ENCODE measurements around the gene GHRHR.

GHRHR gene

DNA sequence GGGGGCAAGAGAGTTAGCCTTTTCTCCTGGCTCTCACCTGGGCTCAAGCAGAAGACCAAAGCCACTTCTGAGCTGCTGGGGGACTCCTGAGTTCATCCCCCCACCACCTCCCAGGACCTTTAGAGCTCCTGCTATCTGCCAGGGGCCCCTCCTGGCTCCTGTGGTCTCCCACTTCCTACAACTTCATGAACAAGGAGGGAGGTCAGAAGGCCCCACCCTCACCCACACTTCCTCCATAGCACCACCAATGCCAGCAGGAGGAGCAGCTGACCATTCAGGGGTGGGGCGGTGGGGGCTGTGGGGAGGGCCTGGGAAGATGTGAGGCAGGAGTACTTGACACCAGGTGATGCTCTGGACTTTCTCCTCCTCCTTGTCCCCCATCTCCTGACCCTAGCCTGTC, 55.8 kb downstream of the GHRHR start:
- DNase-seq (ENCODE audit: insufficient read length) (no peak), FAIRE-seq (no peak)

DNA sequence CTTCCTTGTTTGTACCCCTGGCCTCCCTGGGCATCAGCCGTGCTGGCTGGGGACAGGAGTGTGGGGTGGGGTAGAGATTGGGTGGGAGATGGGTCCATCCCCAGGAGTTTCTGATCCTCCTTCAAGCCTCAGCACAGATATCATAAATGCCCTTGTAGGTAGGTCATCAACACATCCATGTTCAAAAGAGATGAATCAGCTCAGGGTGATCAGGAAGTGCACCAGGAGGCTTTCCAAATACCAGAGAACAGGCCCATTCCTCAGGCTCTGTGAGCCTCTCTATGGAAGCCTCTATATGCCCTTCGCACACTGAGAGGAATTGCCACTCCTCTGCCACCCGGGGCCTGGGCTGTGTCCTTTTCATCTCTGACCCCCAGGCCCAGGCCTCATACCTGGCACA, 56.4 kb downstream of the GHRHR start:
- FAIRE-seq, result no peak
- DNase-seq (ENCODE audit: insufficient read length), result no peak

More for the DNA sequence above, 55.8 kb downstream of the GHRHR start:
- no peak for TF ChIP-seq TAF1 (IDR thresholded peaks at IDR 0.05; ENCODE audit: borderline replicate concordance, low read depth, low read length)
- no peak for TF ChIP-seq POLR2AphosphoS5 (IDR thresholded peaks at IDR 0.05; ENCODE audit: low read depth, low read length)
- no peak for TF ChIP-seq POLR2A (IDR thresholded peaks at IDR 0.05; ENCODE audit: low read depth, low read length)

DNA sequence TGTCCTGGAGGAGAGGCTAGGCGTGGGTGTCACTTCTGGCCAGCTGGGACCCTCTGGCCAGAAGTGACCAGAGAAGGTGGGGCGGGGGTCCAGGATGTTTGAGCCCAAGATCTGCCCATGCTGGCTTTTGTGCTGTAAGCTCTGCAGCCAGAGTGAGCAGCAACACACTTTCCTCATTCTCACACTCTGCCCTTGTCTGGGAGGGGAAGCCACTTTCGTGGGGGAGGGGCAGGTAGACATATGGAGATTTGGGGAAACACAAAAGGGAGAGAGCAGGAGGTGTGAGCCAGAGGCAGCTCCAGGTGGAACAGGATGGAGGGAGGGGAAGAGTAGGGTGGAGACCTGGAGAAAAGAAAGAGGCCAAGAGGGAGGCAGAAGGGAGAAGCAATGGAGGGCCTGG, 56.9 kb downstream of the GHRHR start:
- DNase-seq (ENCODE audit: insufficient read length) (no peak), FAIRE-seq (no peak)
- TF ChIP-seq POLR2A (IDR thresholded peaks at IDR 0.05; ENCODE audit: low read depth, low read length) (no peak), TAF1 (IDR thresholded peaks at IDR 0.05; ENCODE audit: borderline replicate concordance, low read depth, low read length) (no peak), POLR2AphosphoS5 (IDR thresholded peaks at IDR 0.05; ENCODE audit: low read depth, low read length) (no peak)

More for the DNA sequence above, 56.4 kb downstream of the GHRHR start:
- TF ChIP-seq POLR2AphosphoS5 (IDR thresholded peaks at IDR 0.05; ENCODE audit: low read depth, low read length) (no peak), POLR2A (IDR thresholded peaks at IDR 0.05; ENCODE audit: low read depth, low read length) (no peak), TAF1 (IDR thresholded peaks at IDR 0.05; ENCODE audit: borderline replicate concordance, low read depth, low read length) (no peak)

DNA sequence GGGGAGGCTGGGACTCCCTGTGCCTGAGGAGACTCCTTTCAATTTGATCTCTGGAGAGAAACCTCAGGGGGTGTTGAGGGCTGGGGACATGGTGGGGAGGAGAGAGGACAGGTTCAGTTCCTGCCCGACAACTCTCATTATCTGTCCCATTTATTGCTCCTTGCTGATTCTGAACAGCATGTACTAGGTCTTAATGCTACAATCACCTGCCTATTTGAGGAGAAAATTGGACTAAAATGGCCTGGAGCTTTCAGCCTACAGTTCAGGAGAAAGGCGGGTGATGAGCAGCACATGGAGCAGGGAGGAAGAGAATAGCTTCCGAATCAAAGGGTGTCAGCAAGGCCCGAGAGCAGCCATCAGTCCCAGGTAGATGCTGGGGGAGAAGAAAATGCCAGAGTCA, 58.4 kb downstream of the GHRHR start:
- FAIRE-seq, result no peak
- no peak for TF ChIP-seq POLR2AphosphoS5 (IDR thresholded peaks at IDR 0.05; ENCODE audit: low read depth, low read length)
- no peak for DNase-seq (ENCODE audit: insufficient read length)

DNA sequence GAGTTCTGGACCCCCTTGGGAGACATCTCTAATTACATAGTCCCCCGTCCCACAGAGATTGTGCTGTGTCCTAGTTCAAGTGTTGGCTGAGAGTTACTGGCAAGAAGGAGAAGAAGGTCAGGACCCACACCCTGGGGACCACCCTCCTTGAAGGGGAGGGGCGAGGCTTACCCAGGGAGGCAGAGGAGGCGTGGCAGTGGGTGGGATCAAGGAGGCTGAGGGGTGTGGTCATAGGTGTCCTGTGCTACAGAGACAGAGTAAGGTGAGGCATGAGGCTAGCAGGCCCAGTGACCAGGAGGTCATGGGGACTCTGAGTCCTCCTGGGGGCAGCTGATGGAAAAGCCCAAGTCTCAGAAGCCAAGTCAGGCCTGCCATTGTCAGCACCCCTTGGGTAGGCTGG, 59.0 kb downstream of the GHRHR start:
- no peak for FAIRE-seq
- no peak for DNase-seq (ENCODE audit: insufficient read length)
- TF ChIP-seq POLR2AphosphoS5 (IDR thresholded peaks at IDR 0.05; ENCODE audit: low read depth, low read length), result no peak
- no peak for TF ChIP-seq TAF1 (IDR thresholded peaks at IDR 0.05; ENCODE audit: borderline replicate concordance, low read depth, low read length)
- TF ChIP-seq POLR2A (IDR thresholded peaks at IDR 0.05; ENCODE audit: low read depth, low read length), result no peak

DNA sequence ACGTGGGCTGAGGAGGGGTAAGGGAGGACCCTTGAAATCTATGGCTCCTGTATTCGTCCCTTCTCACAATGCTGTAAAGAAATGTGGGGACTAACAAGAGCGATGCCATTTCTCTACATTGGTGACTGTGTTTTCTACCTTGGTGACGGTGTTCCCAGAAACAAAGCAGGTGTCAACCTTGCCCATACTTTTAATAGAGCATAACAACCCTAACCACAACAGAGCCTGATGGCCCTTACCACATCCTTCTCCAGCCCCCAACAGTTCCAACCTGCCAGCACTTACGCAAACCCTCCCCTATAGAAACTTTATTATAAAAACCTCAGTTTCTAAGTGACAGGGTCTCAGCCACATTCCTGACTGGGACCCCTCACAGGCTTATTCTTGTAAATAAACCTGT, 60.1 kb downstream of the GHRHR start:
- TF ChIP-seq TAF1 (IDR thresholded peaks at IDR 0.05; ENCODE audit: borderline replicate concordance, low read depth, low read length), result no peak
- no peak for TF ChIP-seq POLR2A (IDR thresholded peaks at IDR 0.05; ENCODE audit: low read depth, low read length)
- TF ChIP-seq POLR2AphosphoS5 (IDR thresholded peaks at IDR 0.05; ENCODE audit: low read depth, low read length), result no peak
- DNase-seq (ENCODE audit: insufficient read length), result no peak
- no peak for FAIRE-seq

DNA sequence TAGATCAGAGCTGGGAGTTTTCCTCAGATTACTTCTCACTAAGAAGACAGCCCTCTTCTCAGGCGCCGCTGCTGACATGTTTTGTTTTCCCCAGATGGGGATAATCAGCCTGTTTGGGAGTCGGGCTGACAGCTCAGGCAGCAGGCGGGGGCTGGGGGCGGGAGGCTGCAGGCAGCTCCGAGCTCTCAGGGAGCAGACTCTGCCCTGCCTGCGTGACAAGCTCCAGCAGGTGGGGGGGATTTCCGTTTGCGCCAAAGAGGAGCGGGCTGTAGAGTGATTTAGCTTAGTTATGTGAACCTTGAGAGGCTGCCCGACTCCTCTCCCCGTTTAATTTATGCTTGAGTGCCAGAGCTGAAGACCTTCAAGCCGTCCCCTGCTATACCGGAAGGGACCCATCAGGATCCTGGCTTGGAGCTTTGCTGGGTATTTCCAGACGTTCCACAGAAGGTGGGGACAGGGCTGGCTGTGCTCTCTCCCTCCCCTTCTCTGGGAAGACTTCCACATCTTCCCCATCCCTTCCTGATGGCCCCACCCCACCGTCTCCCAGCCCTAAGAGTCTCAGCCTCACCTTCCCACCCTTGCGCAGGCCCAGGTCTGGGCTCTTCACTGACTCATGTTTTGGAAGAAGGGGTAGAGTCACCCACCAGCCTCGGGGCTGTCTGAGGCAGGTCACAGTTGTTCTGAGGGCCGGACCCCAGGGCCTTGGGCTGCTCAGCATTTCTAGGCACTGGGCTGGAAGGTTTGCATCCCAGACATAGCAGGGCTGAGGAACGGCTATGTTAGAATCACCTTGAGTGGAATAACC, 63.6 kb downstream of the GHRHR start:
- TF ChIP-seq TAF1 (IDR thresholded peaks at IDR 0.05; ENCODE audit: borderline replicate concordance, low read depth, low read length), result no peak
- TF ChIP-seq POLR2AphosphoS5 (IDR thresholded peaks at IDR 0.05; ENCODE audit: low read depth, low read length), result no peak
- DNase-seq (ENCODE audit: insufficient read length) (no peak), FAIRE-seq (no peak)

- DNase-seq (ENCODE audit: insufficient read length) (no peak), FAIRE-seq (no peak)
- TF ChIP-seq POLR2A (IDR thresholded peaks at IDR 0.05; ENCODE audit: low read depth, low read length), result no peak
- TF ChIP-seq TAF1 (IDR thresholded peaks at IDR 0.05; ENCODE audit: borderline replicate concordance, low read depth, low read length), result no peak
- no peak for TF ChIP-seq POLR2AphosphoS5 (IDR thresholded peaks at IDR 0.05; ENCODE audit: low read depth, low read length)
These were observed 64.3 kb downstream of the GHRHR start for GRCh38 chr7:31028006-31028405.

DNA sequence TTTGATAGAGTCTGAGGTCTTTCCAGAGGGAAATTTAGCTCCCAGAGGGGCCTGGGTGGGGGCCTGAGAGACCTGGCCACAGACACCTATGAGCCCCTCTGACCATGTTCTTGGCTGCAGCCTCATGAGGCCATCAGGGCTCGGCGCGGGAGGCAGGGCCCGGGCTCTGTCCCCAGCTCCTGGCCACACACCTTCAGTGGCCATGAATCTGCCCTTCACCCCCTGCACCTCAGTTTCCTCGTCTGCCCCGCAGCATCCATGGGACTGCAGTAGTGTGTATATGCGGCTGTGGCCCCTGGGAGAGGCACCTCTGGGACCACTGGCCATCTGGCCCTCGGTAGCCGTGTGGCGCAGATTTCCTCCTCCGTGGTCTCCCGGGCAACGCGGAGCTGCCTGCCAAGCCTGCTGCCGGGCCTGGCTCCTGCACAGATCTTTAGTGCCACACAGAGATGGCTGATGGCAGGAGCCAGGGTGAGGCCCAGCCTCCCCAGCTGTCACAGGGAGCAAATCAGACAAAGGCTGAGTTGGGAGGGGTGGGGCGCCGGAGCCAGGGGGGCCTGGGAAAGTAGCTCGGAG, 64.8 kb downstream of the GHRHR start:
- no peak for DNase-seq (ENCODE audit: insufficient read length)
- TF ChIP-seq POLR2AphosphoS5 (IDR thresholded peaks at IDR 0.05; ENCODE audit: low read depth, low read length), result no peak
- no peak for TF ChIP-seq POLR2A (IDR thresholded peaks at IDR 0.05; ENCODE audit: low read depth, low read length)
- no peak for TF ChIP-seq TAF1 (IDR thresholded peaks at IDR 0.05; ENCODE audit: borderline replicate concordance, low read depth, low read length)
- FAIRE-seq, result no peak

Data from GM12892 (cell line).